ENCODE data around the gene ADGRD1.

Gene ADGRD1

GRCh38 chr12:131034631-131035244 lies 81.0 kb downstream of the ADGRD1 start:
- FAIRE-seq, result no peak
- no peak for DNase-seq (ENCODE audit: extremely low spot score, insufficient read length, low read depth)

DNA sequence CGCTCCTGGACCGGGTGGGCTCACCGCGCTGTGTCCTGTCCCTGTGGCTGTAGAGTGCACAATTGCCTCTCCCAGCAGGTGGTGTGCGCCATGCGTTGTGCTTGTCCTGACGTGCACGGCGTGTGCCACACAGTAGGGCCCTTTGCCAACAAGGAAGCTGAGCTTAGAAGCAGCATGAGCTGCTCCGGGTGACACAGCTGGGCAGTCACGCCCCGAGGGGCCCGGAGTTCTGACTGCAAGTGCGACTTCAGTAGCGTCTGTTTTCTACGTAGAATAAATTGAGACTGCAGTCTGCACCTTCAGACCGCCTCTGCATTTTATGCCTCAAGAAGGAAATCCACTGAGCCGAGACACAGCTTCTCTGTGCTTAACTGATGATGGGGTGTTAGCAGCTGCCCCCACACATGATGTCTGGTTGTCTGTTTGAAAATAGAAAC lies 81.6 kb downstream of the ADGRD1 start:
- no peak for FAIRE-seq
- no peak for DNase-seq (ENCODE audit: extremely low spot score, insufficient read length, low read depth)

- no peak for FAIRE-seq
- no peak for DNase-seq (ENCODE audit: extremely low spot score, insufficient read length, low read depth)
These were observed 84.5 kb downstream of the ADGRD1 start for GRCh38 chr12:131038159-131038558.

GRCh38 chr12:131038961-131039950 lies 85.5 kb downstream of the ADGRD1 start:
- FAIRE-seq, result no peak
- no peak for DNase-seq (ENCODE audit: extremely low spot score, insufficient read length, low read depth)

DNA sequence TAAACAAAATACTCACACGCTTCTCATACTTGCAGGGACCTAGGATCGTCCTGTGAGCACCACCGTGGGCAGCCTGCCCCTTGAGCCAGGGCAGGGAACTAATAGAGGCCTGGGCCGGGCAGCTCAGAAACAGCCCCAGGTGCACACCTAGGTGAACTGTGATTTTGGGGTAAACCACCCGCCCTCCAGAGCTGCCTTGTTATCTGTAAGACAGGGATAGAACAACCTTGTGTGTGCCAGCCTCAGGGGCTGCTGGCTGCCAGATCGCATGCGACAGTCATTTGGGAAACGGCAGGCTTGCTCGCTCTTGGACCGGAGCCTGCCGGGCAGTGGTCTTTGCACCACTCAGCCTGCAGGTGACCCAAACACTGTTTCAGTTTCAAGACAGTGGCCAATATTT lies 86.8 kb downstream of the ADGRD1 start:
- FAIRE-seq (no peak), DNase-seq (ENCODE audit: extremely low spot score, insufficient read length, low read depth) (no peak)

DNA sequence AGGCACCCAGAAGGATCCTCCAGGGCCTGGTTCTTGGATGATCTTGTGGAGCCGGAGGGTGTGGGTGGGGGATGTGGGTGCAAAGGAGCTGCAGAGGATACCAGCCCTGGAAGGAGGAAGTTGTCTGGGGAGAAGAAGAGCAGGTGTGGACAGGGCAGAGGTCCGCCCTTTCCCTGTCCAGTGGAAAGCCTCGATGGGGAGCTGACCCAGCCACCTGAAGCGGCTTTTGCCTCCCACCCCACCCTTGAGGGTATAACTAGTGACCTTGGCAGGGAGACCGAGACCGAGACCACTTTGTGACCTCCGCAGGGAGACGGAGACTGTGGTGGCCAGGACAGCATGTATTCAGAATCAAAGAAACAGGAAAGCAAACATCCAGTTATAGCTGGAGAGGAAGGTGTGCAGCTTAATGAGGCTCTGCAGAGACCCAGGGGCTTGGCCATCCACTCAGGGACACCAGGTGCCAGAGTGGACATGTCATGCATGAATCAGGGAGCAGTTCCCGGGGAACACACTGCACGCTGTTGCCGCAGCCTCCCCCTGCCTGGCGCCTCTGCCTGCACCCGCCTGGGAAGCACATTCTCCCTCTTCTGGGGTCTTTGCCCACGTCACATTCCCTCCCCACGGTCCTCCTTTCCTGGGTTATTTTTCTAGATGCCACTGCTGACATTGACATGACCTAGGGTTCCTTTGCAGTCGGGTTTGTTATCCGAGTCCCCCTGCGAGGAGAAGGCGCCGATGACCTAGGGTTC lies 87.7 kb downstream of the ADGRD1 start:
- no peak for FAIRE-seq
- DNase-seq (ENCODE audit: extremely low spot score, insufficient read length, low read depth), result no peak

DNA sequence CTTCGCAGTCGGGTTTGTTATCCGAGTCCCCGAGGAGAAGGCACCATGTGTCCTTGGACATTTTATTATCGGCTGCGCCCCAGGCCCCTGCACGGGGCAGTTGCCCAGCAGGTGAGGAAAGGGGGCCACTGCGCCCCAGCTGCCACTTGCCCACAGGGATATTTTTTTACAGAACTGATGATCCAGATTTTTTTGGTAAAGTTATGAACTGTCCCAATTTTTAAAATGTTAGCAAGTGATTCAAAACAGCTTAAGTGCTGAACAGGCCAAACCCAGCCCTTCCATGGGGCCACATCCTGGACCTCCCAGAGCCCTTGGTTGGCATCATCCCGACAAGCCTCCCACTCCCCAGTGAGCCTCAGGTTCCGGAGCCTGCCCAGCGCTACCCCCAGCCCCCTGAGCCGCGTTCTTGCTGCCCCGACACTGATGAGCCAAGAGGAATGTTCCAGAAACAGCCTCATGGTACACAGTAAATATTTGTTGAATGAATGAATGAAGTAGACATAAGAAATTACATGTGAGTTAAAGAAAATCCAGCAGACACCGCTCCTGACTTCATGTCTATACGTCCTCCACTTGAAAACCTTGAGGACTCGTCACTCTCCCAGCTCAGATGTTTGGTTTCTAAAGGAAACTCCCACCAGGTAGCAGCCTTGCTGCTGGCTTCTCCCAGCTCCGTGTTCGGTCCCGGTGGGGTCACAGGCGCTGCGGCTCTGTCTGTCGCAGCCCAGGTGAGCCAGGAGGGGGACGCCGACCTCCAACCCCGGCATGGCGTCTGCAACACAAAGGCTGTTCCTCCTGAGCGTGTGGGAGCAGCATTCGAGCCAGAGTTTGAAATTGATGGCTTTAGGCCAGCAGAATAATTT lies 88.5 kb downstream of the ADGRD1 start:
- DNase-seq (ENCODE audit: extremely low spot score, insufficient read length, low read depth) (no peak), FAIRE-seq (no peak)

GRCh38 chr12:131042834-131043245 lies 89.1 kb downstream of the ADGRD1 start:
- DNase-seq (ENCODE audit: extremely low spot score, insufficient read length, low read depth) (no peak), FAIRE-seq (no peak)

DNA sequence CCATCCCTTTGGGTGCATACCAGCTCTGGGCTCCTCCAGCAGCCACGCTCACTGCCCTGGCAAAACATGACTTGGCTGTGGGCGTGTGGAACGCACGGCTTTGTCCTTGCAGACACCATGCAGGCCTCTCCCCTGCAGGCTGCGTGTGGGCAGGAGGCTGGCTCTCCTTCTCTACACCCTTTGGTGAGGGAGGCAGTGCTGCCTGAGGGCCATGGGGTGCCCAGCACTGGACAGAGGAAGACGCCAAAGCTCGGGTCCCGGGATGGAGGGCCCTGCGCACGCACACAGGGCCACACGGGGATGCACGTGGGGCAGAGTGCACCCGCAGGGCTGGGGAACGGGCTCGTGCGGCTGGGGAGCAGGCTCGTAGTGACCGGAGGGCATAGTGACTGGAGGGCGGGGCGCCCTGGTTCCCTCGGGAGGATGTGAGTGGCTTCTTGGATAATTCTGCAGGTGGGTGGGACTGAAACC lies 89.7 kb downstream of the ADGRD1 start:
- FAIRE-seq (no peak), DNase-seq (ENCODE audit: extremely low spot score, insufficient read length, low read depth) (no peak)

DNA sequence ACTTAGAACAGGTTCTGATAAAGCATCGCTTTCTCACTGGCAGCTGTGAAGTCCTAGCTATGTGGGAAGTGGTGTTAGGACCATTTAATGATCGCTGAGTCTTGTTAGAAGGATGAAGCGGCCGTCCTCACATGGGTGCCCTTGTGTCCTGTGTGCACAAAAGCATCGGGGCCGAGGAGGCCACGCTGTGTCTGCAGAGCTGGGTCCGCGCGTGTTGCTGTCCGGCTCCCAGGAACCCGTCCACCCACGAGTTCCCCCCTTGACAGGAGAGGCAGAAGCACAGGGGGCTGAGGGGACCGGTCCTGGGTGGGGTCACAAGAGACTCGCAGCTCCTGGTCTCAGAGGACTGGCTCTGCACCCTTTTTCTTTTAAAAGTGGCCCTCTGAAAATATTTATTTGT lies 90.4 kb downstream of the ADGRD1 start:
- FAIRE-seq (no peak), DNase-seq (ENCODE audit: extremely low spot score, insufficient read length, low read depth) (no peak)

GRCh38 chr12:131044760-131045381 lies 91.2 kb downstream of the ADGRD1 start:
- FAIRE-seq (no peak), DNase-seq (ENCODE audit: extremely low spot score, insufficient read length, low read depth) (no peak)

DNA sequence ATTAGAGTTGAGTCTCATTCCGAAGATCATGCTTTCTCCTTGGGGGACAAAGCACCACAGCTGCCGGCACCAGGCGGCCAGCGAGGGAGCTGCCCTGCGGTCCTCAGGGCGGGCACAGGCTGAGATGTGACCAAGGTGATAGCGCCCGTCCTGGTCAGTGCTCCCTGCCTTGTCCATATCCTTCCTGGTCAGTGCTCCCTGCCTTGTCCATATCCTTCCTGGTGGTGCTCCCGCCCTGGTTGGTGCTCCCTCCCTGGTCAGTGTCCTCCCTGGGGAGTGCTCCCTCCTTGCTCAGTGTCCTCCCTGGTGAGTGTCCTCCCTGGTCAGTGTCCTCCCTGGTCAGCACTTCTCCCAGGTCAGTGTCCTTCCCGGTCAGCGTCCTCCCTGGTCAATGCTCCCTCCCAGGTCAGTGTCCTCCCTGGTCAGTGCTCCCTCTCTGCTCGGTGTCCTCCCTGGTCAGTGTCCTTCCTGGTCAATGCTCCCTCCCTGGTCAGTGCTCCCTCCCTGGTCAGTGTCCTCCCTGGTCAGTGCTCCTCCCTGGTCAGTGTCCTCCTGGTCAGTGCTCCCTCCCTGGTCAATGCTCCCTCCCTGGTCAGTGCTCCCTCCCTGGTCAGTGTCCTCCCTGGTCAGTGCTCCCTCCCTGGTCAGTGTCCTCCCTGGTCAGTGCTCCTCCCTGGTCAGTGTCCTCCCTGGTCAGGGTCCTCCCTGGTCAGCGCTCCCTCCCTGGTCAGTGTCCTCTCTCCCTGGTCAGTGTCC lies 92.2 kb downstream of the ADGRD1 start:
- no peak for FAIRE-seq
- DNase-seq (ENCODE audit: extremely low spot score, insufficient read length, low read depth), result no peak

- no peak for DNase-seq (ENCODE audit: extremely low spot score, insufficient read length, low read depth)
These were observed 93.4 kb downstream of the ADGRD1 start for GRCh38 chr12:131046813-131047788.

GRCh38 chr12:131047789-131048610 lies 94.3 kb downstream of the ADGRD1 start:
- DNase-seq (ENCODE audit: extremely low spot score, insufficient read length, low read depth) (no peak), FAIRE-seq (no peak)

More at GRCh38 chr12:131046813-131047788, 93.4 kb downstream of the ADGRD1 start:
- no peak for FAIRE-seq

- FAIRE-seq, result no peak
These were observed 94.9 kb downstream of the ADGRD1 start for GRCh38 chr12:131048611-131048990.

GRCh38 chr12:131049002-131049401 lies 95.3 kb downstream of the ADGRD1 start:
- DNase-seq (ENCODE audit: extremely low spot score, insufficient read length, low read depth), result no peak
- FAIRE-seq, result no peak

More at GRCh38 chr12:131048611-131048990, 94.9 kb downstream of the ADGRD1 start:
- DNase-seq (ENCODE audit: extremely low spot score, insufficient read length, low read depth), result no peak

Measured in GM18507 (cell line).